Raji (cell line): ENCODE data around the gene NPB.
A peak's percentile ranks its signal among the peaks of the same experiment; 100 is the strongest.

ENCODE experiments used
- POLR2A ChIP-seq: IDR thresholded peaks from 2 replicates; pipeline ENCODE4 v1.6.1; 2011; ENCODE audit warnings: low read depth, low read length, control low read depth; ENCODE audit not compliant: insufficient read depth

Gene NPB

DNA sequence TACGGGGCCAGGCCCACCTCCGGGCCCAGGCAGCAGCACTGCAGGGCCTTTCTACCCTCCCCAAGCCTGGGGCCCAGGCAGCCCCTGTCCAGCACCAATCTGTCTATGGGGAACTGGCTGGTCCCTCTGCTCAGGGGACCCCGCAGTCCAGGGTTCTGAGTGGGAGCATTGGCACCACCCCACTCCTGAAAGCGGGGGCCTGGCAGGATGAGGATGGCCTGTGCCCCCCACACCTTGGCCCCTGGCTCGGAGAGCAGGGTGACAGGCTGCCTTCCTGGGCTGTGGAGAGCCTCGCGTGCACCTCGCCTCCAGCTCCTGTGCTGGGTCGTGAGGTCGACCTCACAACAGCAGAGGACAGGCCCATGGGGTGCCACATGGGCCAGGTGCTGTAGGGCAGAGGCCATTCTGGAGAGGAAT is 1.4 kb downstream of the NPB start:
- TF ChIP-seq POLR2A: no peak

DNA sequence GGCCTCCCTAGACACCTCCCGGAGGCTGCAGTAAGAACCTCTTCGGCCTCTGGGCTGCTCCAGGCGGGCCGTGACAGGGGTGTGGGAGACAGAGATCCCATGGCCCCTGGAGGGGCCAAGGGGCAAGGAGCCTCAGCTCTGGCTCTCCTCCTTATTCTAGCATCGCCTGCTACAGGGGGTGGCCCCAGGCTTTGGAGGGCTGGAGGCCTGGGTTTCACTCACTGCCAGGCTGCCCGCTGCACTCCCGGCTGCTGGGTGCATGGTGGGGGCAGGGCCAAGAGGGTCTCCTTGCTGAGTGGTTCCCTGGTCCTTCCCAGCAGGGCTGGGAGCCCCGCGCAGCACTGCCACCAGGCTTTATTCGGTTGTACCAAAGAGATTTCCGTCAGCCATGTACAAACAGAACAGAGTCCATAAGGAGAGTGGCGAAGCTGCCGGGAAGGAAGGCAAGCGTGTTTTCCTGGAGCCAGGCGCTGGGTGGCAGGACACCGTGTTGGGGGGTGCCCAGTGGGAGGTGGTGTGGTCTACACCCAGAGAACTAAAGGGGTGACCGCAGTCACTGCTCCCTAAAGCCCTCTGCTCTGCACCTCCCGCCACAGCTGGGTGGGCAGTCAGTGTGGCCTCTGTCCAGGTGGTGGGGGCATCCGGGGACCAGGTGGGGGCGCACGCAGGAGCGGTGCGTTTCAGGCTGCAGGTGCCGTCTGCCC is 2.0 kb downstream of the NPB start:
- no peak for TF ChIP-seq POLR2A

DNA sequence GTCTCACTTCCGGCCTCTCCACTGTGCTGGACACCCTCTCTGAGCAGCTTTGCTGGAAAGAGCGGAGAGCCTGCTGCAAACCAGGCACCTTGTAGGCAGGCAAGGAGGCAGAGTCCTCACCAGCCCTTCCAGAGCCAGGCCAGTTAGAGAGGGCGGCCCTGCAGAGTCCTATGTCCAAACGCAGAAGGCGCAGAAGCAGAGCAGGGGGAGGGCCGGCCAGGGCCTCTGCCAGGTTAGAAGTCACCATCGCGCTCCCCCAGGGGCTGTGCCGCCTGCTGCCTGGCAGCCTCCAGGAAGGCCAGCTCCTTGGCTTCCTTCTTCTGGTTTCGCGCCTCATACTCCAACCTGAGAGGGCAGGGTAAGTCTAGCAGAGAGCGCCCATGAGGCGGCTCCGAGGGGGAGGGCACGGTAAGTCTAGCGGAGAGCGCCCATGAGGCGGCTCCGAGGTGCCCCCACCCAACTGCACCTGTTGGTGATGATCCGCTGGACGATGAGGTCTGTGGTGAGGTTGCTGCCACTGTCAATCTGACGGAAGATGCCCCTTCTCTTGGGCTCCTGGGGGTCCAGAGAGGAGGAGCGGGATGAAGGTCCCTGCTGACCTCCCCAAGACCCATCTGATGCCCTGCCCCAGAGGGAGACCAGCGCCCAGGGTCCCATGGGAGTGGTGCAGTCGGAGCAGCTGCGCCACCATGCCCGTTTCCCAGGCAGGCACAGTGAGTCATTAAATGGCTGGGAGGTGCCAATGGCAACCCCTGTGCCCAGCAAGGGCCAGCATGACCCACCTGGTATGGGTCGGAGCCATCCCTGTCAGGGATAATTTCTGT is 2.8 kb downstream of the NPB start:
- no peak for TF ChIP-seq POLR2A

DNA sequence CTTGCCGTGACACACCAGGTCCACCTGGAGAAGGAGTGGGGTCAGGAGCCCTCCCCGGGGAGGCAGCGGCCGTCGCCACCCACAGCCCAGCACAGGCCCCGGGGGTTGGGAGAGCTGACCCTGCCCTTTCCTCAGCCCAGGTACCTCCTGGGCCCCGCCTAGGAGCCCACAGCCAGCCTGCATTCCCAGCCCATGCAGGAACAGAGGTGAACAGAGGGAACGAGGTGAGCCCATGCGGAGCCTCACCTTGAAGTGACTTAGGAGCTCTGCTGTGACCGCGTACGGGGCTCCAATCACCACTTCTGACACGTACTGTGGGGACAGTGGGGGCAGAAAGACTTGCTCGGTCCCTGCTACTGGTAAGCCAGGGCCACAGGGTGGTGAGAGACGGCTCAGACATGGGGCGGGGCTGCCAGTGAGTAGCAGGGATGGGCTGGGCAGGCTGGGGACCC is 3.4 kb downstream of the NPB start:
- no peak for TF ChIP-seq POLR2A

DNA sequence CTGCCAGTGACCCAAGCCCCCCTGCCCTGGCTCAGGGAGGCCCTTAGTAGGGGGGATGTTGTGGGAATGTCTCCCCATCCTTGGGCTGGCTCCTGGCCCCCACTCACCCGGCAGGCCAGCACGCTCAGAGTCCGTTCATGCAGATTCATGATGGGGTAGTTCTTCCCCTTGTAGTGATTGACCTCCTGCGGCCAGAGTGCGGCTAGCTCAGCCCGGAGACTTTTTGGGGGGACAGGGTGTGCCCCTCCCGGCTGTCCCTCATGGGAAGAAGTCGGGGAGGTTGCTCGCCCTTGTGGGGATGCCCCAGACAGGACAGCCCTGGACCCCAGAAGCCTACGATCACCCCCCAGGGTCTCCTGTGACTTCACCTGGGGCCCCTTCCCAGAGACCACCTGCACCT is 4.0 kb downstream of the NPB start:
- TF ChIP-seq POLR2A: no peak

DNA sequence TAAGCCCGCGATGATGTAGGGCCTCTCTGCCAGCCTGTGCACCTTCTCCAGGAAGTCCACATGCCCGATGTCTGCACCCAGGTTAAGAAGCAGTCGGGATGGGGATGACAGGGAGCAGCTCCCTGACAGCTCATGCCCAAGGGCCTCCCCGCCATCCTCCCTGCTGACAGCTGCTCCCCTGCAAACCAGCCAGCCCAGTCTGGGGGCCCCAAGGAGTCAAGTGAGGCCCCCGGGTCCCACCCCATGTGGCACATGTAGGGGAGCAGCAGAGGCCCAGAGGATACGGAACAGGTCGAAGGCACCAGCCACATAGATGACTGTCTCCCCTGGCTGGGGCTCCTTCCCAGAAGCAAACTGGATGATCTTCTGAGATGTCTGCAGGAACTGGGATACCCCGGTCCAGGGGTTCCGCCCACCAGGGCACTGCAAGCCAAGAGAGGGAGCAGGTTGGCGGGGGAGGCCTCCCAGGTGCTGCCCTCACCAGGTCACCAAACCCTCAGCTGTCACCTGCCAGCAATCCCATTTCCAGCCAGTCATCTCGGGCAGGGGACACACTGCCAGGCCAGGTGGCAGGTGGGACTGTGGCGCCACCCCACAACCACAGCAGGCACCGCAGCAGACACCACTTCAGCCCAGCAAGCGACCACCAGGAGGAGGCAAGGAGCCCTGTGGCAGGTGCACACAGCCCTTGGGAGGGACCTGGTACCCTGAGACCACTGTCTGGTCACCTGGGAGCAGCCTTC is 4.6 kb downstream of the NPB start:
- no peak for TF ChIP-seq POLR2A

DNA sequence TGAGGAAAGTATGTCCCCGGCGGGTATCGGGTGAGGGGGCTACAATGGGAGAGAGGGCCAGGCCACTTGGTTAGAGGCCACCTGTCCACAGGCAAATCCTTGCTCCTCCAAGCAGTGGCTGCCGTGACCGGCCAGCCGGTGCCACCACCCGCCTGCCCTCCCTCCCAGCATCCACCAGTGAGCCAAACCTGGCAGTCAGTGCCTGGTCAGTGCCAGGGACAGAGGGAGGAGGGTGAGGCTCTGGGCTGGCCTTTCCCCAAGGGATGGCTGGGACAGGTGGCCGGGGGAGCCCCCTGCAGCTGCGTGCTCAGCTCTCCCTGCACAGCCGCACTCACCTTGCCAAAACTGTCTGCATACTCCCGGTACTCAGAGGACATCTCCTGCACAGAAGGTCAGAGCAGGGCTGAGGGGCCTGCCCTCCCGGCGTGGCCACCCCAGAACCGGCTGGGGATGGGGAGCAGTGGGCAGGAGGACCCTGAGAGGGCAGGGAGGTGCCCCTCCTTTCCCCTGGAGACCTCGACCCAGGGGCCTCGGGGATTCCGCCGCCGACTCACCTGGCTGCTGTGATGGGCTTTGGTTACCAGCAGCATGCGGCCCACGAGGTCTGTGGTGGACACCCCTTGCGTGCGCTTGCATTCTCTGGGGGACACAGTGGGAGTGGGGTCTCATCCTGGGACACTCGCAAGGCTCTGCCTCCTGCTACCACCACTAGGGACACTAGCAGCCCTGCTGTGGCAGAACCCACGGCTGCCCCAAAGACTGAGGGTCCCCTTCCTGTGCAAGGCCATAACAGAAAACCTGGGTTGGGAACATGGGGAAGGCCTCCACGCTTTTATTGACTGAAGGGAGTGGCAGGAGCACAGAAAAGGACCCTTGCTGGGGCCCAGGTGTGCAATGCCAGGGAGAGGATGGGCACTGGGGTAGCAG is 5.4 kb downstream of the NPB start:
- TF ChIP-seq POLR2A: no peak

DNA sequence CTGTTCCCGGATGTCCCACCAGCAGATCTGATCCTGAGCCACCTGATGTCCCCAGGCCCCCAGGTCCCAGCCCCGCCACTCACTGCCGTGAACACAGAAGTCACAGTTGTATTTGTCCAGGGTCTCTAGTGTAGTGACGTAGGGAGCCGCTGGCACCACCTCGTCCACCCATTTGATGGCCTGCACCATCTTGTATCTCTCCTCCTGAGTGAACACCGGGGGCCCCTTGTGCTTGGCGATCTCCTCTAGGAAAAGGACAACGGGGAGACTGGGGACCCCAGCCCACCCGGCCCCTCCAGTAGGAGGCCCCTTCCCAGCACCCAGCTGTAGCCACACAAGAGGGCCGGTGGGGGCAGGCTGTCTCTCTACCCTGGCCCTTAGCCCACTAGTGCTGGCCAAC is 6.8 kb downstream of the NPB start:
- no peak for TF ChIP-seq POLR2A

DNA sequence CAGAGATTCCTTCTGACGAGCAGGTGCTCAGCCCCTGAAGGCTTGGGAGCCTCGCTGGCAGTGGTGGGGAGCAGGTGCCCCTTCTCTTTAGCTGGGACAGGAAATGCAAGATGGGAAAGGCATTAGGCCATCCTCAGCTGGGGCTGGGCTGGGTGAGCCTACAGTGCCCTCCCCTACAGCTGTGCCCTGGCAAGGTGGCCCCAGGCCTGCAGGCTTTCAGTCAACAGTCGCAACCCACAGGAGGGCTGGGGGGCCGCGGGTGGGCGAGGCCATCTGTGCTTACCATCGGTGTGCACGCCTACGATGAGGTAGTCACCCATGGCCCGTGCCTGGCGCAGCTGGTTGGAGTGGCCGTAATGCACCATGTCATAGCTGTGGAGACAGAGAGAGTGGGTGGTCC is 7.2 kb downstream of the NPB start:
- TF ChIP-seq POLR2A: no peak

DNA sequence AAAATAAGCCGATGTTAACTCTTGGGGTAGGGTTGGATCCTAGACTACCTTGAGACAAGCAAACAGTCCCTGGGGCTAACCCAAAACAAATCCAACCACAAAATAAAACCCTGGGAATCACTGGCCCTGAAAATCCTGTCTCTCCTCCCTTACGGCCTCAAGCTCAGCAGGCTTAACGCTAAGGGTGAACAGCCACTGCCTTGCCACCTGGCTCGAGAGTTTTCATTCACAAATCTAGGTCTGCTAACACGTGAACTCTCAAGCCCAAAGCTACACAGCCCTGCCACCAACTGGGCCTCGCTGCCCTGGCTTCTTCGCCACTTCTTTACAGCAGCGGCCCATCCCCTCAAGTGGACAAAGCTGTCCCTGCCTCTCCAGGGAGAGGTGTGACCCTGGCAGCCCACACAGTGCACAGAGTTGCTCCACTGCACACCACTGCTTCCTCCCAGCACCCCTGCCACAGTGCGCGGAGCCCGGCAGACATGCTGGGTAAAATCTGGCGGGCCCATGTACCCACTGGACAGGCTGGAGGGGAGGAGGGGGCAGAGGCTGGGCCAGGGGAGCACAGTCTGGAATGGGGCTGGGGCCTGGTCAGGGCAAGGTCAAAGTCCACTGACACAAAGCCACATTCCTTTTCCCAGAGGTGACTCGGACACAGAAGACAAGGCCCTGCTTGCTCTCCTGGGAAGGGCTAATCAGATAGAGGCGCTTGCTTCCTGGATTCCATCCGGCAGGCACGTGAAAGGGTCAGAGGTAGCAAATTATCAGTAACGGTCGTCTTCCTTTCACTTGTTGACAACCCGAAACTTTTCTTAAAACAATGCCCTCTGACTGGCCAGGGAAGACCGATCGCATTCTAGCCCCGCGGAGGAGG is 8.2 kb downstream of the NPB start:
- TF ChIP-seq POLR2A: no peak

DNA sequence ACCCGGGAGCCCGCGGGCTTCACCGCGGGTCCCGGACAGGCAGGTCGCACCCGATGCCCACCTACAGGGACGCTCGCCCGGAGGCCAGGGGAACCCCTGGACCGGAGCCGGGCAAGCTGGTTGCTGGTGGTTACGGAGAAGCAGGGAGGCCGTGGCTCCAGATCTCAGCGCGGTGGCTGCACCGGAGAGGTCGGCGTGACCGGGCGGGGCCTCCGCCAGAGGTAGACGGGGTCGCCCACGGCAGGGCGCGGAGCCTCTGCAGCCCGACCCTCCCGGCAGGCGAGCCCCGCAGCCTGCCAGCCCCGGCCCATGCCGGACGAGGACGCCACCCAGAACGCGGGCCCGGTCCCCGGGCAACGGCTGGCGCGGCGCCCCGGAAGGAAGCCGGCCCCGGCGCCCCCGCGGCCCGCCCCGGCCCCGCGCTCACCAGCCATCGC is 8.8 kb downstream of the NPB start:
- no peak for TF ChIP-seq POLR2A

DNA sequence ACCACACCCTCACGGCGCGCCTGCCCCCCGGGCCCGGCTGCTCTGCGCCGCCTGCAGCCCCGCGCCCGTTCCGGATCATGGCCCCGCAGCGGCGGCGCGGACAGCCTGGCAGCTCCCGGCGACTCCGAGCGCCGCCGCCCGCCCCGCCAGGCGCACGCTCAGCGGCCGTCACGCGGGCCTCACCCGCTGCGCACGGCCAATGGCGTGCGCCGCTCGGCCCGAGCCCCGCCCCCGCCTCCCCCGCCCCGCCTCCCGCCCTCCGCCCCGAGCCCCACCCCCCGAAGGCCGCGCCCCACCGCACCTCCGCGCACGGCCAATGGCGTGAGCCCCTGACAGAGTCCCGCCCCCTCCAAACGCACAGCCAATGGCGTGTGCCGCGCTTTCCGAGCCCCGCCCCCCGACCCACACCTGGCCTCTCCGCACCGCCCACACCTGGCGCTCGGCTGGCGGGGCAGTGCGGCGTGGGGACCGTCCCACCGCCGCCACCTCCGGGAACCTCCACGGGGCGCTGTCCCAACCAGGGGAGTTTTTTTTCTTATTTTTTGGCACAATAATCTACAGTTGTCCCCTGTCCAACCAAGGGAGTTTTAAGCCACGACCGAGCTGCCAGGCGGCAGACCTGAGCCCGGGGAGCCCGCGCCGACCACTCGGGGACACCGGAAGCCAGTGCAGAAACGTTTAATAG is 9.4 kb downstream of the NPB start, which contains the start of gene PCYT2:
Gene PCYT2, minus strand, starts transcription at position 123 of the 685 bp plus-strand sequence. Its CDS starts 44 bp downstream, at position 79.
- TF ChIP-seq POLR2A: peak; percentile 58

DNA sequence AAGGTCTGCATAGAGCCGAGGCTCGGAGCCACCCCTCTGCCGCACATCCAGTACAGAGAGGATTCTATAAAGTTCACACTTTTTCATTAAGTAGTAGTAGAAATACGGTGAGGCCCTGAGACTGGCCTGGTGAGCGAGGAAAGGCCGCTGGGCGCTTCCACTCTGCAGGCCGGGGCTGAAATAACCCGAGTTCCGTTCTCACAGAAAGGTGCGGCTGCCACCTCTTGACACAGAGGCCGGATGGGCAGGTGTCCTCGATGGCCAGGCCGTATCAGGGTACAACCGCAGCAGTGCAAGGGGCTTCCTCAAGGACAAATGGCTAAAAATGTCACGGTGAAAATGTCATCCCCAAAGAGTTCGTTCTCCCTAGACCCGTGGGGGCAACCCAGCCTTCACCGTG is 9.9 kb downstream of the NPB start:
- no peak for TF ChIP-seq POLR2A
